ENCODE data around the gene CEP128. TPM values are rescaled to one million over a fixed set of nuclear protein-coding genes. Genes with fewer than 3 reads are reported as not detected.

CEP128 gene
- total and polyA plus RNA-seq, 7 donors = 0.79 to 2.3 (median 1.8) TPM

GRCh38 chr14:80567905-80568536 lies 373.5 kb downstream of the CEP128 start:
- ATAC-seq = no peak
- 76 to 87% (median 77%) methylated on average over 6 of the region's 6 CpGs for WGBS, 3 donors
- no peak for TF ChIP-seq CTCF (IDR thresholded peaks at IDR 0.05)
- no peaks in the 10 kb centered on the region for H3K9me3 ChIP-seq
- no peak overlapping the region for H3K27ac ChIP-seq
- DNase-seq = no peak
- no peaks in the 10 kb centered on the region for H3K36me3 ChIP-seq (ENCODE audit: insufficient read depth in 1 of 2, low read depth in 1 of 2)
- H3K27me3 ChIP-seq (ENCODE audit: insufficient read depth in 3 of 3, low read length in 2 of 3) = no peaks in the 10 kb centered on the region
- no peak overlapping the region for H3K4me3 ChIP-seq
- H3K4me1 ChIP-seq = no peaks in the 10 kb centered on the region
- intact Hi-C loops (cut with DNase I) = no loop called here

- no peaks in the 10 kb centered on the region for H3K27me3 ChIP-seq (ENCODE audit: insufficient read depth in 3 of 3, low read length in 2 of 3)
- no peak for DNase-seq
- H3K4me3 ChIP-seq = no peak overlapping the region
- H3K36me3 ChIP-seq (ENCODE audit: insufficient read depth in 1 of 2, low read depth in 1 of 2) = no peaks in the 10 kb centered on the region
- no peak overlapping the region for H3K27ac ChIP-seq
- intact Hi-C loops (cut with DNase I) = no loop called here
- WGBS, 3 donors = 80 to 93% (median 84%) methylated on average over 5 of the region's 5 CpGs
- ATAC-seq = no peak
- no peaks in the 10 kb centered on the region for H3K9me3 ChIP-seq
- no peak for TF ChIP-seq CTCF (IDR thresholded peaks at IDR 0.05)
- no peaks in the 10 kb centered on the region for H3K4me1 ChIP-seq
Observed at GRCh38 chr14:80565001-80565400, 376.5 kb downstream of the CEP128 start.

- DNase-seq (no peak), ATAC-seq (no peak)
- Histone ChIP-seq H3K36me3 (ENCODE audit: insufficient read depth in 1 of 2, low read depth in 1 of 2) (no peaks in the 10 kb centered on the region), H3K4me3 (no peak overlapping the region), H3K27ac (no peak overlapping the region), H3K9me3 (no peaks in the 10 kb centered on the region), H3K4me1 (no peaks in the 10 kb centered on the region), H3K27me3 (ENCODE audit: insufficient read depth in 3 of 3, low read length in 2 of 3) (no peaks in the 10 kb centered on the region)
- intact Hi-C loops (cut with DNase I) = no loop called here
- no peak for TF ChIP-seq CTCF (IDR thresholded peaks at IDR 0.05)
Observed at GRCh38 chr14:80564051-80564450, 377.5 kb downstream of the CEP128 start.

GRCh38 chr14:80560800-80561657 lies 380.5 kb downstream of the CEP128 start:
- H3K36me3 ChIP-seq (ENCODE audit: insufficient read depth in 1 of 2, low read depth in 1 of 2) = no peaks in the 10 kb centered on the region
- no peaks in the 10 kb centered on the region for H3K27me3 ChIP-seq (ENCODE audit: insufficient read depth in 3 of 3, low read length in 2 of 3)
- no peaks in the 10 kb centered on the region for H3K9me3 ChIP-seq
- ATAC-seq (no peak), DNase-seq (no peak)
- TF ChIP-seq CTCF (IDR thresholded peaks at IDR 0.05) = no peak
- no peak overlapping the region for H3K27ac ChIP-seq
- no peaks in the 10 kb centered on the region for H3K4me1 ChIP-seq
- intact Hi-C loops (cut with DNase I) = no loop called here
- WGBS, 3 donors = 89 to 94% (median 90%) methylated on average over 5 of the region's 5 CpGs
- H3K4me3 ChIP-seq = no peak overlapping the region

Measured in psoas muscle (tissue), 8 donors.